GM21717 (cell line): ENCODE results near the gene SPPL2A.
"Not testable (repeated sequence)": the region's sequence is repeated elsewhere in the genome, so short reads cannot be mapped to it uniquely, and the experiment has no call there.

Source experiments
- ATAC-seq: cut with Tn5 transposase; IDR thresholded peaks from one replicate; pipeline ENCODE4 v1.9.1; 2021; ENCODE audit warnings: mild to moderate bottlenecking, moderate library complexity; ENCODE audit not compliant: unreplicated experiment

The SPPL2A gene

DNA sequence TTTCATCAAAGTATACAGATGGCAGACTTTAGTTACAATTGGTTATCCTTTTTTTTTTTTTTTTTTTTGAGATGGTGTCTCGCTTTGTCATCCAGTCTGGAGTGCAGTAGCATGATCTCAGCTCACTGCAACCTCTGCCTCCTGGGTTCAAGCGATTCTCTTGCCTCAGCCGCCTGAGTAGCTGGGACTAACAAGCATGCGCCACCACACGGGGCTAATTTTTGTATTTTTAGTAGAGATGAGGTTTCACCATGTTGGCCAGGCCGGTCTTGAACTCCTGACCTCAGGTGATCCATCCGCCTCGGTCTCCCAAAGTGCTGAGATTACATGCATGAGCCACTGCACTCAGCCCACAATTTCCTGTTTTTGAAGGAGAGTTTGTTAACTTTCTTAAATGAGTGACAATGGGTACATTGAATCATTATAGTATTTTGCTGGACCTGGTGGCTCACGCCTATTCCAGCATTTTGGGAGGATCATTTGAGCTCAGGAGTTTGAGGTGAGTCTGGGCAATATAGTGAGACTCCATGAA is 70.8 kb downstream of the SPPL2A start:
- ATAC-seq = not testable (repeated sequence)

DNA sequence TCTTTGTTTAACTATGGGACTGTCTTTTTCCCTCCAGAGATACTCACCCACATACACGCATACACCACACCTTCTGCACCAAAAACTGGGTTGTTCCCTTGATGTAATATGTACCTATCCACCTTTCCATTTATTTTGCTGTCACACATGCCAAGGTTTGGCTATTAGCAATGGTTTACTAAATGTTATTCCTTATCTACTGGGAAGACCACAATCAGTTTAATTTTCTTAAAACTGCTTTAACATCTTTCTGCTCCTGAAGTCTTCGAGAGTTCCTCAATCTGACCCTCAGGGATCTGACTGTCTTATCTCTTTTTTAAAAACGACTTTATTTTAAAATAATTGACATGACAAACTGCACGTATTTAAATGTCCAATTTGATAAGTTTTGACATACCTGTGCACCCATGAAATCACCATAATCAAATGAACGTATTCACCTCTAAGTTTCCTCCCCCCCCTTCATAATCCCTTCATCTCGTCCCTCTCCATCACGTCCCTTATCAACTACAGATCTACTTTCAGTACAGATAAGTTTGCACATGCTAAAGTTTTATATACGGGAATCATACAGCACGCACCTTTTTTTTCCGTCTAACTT is 78.1 kb downstream of the SPPL2A start:
- peak; percentile 6 for ATAC-seq

DNA sequence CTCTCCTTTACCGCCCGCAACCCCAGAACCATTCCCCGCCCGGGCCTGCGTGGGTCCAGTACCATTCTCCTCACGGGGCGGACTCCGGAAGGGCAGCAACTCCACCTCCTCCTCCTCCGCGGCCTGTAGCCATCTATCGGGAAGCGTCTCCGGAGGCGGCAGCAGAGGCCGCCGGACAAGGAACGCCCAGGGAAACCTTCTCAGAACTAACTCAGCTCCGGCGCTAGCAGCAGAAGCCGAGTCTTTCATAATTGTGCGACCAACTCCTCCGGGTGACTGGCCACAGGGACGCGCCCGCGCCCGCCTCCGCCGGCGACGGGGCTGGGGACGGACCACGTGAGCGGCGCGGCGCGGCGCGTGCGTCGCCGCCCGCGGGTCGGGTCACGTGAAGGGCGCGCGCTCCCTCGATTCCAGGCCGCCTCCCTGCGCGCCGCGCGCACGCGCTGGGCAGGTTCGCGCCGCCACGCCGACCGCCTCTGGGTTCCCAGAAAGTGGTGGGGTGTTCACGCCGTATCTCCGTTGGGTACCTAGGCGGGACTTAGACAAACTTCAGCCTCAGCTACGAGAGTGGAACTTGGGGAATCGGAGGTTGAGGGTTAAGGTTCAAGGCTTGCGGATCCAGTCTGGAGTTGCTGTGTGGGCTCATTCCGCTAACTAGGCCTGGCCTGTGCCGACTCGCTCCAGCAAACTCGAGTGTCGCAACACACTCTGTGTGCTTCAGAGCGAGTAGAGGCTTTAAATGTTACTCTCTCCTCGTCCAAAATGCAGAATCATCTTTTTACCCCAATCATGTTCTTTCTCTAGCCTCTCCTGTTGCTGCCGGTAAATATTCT is 78.8 kb downstream of the SPPL2A start, which contains the start of gene TRPM7:
TSS of gene TRPM7 (minus strand) at position 329 of the 833 bp plus-strand sequence. CDS start at position 65, 264 bp downstream.
- ATAC-seq = peak; percentile 76

DNA sequence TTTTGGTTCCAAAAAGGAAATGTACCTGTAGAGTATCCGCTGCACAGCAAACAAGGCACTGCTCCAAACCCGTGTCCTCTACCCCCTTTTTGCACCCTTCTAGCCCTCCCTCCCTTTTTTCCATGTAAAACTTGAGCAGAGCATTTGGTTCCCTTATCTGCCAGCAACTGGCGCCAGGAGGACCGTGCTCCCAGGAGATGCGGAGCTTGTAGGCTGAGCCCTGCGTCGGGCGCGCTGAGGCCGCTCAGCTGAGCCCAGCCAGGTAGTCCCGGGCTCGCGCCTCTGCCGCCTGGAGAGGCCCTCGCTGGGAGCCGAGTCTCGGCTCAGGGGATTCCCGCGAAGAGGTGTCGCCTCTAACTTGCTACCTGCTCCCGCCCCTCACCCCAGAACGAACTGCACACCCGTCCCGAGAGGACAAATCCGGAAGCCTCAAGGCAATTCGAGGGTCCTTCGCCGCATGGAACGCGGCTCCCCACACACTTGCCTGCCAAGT is 79.5 kb downstream of the SPPL2A start:
- ATAC-seq = peak; percentile 59

DNA sequence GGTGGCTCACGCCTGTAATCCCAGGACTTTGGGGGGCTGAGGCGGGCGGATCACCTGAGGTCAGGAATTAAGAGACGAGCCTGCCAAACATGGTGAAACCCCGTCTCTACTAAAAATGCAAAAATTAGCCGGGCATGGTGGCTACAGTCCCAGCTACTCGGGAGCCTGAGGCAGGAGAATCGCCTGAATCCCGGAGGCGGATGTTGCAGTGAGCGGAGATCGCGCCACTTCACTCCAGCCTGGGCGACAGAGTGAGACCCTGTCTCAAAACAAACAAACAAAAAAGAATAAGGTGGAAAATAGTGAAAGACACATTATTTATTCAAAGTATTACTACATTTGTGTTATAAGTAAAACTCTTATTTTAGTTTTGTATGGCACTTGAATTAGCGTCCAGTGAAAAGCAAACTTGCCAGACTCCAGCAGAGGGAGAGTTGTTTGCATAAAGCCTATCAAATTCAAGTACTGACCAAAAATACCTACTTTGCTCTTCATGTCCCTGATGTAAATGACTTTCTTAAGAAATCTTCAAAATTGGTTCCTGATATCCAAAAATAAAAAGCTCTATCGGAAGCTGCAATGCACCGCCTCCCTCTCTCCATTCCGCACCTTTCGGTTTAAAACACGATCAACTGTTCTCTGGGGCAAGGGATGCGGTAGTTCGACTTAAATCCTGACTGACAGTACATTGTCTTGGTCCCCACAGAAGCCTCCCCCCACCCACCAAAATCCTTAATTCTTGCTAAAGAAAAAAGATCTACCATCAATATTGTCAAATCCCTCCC is 80.1 kb downstream of the SPPL2A start:
- ATAC-seq = no peak

DNA sequence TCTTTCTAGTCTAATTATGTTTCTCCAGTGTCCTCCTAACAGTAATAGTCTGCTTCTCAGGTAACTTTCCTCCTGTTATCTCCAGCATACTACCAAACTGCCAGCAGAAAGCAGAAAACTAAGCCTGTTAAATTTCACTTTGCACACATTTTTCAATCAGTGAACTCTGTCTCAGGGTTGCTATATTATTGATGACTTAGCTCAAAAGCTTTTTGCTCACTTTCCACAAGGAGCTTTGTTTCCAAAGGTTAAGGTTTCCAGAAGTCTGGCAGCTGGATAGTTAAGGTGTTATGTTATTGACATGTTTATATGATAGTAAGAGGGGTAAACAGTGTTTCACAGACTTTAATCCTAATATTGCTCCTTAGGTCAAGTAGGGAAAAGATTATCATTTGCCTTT is 84.0 kb downstream of the SPPL2A start:
- no peak for ATAC-seq

DNA sequence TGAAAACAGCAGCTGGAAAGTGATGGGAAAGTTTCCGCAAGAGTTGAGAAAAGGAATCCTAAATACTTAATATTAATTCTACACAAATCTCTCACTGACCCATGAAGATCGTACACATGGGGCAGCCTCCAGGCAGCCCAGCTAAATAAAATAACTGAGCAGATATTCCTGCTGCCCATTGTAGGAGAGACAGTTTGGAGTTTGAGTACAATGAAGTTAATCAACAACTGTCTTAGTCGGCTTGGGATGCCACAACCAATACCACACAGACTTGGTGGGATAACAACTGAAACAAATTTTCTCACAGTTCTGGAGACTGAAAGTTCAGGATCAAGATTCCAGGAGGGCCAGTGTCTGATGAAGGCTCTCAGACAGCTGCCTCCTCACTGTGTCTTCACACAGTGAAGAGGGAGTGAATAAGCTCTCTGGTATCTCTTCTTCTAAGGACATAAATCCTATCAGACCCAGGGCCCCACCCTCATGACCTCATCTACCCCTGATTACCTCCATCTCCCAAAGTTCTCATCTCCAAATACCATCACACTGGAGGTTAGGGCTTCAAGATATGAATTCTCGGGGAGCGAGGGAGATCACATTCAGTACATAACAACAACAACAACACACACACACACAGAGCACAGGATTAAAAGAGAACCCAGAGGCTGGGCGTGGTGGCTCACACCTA is 88.6 kb downstream of the SPPL2A start:
- ATAC-seq = no peak

DNA sequence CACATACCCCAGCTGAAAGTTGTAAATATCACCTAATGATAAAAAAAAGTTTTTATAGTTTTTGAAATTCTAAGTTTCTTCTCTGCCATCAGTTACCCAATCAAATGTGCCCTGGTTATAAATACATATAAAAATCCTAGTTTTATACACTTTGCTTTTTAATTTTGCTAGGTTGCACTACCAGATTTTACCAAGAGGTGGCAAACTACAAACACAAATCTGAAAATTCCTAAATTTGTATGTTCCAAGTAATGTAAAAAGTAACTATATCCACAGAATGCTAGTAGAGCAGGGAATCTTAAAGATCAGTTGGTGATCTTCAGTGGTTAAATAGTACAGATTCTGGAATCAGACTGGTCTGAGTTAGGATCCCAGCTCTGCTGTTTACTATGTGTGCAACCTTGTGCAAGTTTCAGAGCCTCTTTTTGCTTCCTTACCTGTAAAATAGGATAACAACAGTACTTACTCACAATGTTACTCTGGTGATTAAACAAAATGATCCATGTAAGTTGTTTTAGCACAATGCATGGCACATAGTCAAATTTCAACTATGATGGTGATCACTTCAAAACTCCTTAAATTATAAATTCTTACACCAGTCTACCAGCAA is 89.9 kb downstream of the SPPL2A start:
- ATAC-seq = no peak

DNA sequence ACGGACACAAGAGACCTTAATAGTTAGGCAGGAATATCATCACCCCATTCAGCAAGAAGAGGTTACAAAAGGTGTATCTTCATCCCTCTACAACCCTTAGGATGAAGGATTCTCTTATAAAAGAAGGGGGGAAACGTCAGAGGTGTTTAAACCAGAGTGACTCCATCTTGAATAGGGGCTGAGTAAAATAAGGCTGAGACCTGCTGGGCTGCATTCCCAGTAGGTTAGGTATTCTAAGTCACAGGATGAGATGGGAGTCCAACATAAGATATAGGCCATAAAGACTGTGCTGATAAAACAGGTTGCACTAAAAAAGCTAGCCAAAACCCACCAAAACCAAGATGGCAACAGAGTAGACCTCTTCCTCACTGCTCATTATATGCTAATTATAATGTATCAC is 95.4 kb downstream of the SPPL2A start:
- no peak for ATAC-seq

DNA sequence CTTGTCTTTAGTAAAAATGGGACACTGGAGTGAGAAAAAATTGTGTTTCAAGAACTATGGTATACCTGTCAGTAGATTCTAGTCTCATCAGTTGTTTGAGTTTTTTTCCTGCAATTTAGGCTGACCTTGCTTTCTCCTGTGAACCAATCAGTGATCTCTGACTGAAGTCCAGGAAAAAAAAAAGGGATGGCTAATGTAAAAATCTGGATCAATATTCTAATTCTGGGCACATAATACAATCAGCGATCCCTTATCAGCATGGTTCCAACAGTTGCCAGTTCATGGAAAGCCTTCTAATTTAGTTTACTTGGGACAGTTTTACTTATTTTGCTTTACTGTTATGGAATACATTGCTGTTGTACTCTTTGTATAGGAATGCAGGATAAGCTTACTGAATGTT is 95.9 kb downstream of the SPPL2A start:
- ATAC-seq = no peak

DNA sequence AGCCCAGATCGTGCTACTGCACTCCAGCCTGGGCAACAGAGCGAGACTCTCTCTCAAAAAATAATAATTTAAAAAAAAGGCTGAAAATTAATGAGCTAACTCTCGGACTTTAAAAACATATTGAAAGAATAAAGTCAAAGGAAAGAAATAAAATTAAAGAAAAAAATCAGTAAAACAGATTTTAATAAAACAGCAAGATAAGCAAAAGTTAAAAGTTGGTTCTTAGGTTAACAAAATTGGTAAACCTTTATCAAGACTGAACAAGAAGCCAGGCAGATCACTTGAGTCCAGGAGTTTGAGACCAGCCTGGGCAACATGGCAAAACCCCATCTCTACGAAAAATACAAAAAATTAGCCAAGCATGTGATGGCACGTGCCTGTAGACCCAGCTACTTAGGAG is 99.6 kb downstream of the SPPL2A start:
- no peak for ATAC-seq

DNA sequence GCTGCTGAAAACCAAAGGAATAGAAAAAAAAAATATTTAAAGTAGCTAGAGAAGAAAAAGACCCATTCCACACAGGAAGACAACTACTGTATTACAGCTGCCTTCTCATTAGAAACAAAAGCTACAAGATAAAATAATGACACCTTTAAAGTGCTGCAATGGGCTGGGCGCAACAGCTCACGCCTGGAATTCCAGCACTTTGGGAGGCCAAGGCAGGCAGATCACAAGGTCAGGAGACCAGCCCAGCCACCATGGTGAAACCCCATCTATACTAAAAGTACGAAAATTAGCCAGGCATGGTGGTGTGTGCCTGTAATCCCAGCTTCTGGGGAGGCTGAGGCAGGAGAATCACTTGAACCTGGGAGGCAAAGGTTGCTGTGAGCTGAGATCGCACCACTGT is 110.0 kb downstream of the SPPL2A start:
- no peak for ATAC-seq

DNA sequence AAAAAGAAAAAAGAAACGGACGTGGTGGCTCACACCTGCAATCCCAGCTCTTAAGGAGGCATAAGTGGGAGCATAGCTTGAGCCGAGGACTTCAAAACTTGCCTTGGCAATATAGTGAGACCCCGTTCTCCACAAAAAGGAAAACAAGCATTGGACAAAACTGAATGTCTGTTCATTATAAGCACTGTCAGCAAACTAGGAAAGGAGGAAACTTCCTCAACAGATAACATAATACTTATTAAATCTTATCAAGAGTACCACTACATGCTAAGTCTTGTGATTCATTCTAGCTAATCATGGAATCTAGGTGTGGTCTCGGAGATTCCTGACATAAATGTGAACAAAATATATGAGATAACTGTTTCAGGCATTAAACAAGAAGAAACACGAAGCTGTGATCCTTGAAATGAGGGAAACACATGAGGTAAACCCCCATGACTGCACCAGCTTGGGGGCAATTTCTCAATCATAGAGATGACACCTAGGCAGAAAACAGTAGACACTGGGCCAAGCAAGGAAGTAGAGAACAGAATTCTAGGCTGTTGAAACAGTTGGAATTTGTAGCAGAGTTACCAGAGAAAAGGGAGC is 112.3 kb downstream of the SPPL2A start:
- no peak for ATAC-seq

DNA sequence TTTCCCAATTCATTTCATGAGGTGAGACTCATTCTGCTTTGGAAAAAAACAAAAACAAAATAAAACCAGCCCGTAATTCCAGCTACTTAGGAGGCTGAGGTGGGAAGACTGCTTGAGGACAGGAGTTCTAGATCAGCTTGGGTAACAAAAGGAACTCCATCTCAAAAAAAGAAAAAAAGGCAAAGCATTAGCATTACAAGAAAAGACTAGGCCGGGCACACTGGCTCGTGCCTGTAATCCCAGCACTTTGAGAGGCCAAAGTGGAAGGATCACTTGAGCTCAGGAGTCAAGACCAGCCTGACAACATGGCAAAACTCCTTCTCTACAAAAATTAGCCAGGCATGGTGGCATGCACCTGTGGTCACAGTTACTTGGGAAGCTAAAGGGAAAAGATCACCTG is 112.8 kb downstream of the SPPL2A start:
- no peak for ATAC-seq
